GM12875 (cell line): ENCODE results near the gene ARID1B.
"Not testable (repeated sequence)": the region's sequence is repeated elsewhere in the genome, so short reads cannot be mapped to it uniquely, and the experiment has no call there.

ENCODE experiments used
- H3K4me3 ChIP-seq: one replicate; pipeline ENCODE4 v1.5.1; 2011; ENCODE audit warnings: low read depth, low read length, control low read depth
- TF ChIP-seq, protein P1 (sequence below): IDR thresholded peaks from 2 replicates; pipeline ENCODE4 v1.5.1; 2011; ENCODE audit warnings: low read depth, mild to moderate bottlenecking, control low read depth, inconsistent platforms, low read length, moderate library complexity, borderline replicate concordance; ENCODE audit not compliant: insufficient read depth

Gene ARID1B

DNA sequence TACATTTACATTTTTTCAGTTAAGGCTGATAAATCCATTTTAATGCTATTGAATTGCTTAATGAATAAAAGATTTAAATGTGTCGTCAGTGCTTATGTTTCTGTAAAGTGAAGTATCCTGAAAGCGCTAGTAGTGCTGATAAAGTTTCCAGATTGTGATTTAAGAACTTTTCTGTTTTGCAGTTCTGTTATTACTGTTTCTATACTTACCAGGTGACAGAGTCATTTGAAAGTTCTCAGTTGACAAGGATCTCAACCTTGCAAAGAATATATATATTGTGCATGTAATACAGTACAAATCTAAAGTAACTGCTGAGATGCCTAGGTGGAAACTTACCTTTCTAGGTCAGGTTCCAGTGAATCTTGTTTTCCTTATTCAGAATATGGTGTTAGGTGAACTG, 201.8 kb downstream of the ARID1B start:
- H3K4me3 ChIP-seq = no peak overlapping the region
- TF ChIP-seq, protein P1, sequence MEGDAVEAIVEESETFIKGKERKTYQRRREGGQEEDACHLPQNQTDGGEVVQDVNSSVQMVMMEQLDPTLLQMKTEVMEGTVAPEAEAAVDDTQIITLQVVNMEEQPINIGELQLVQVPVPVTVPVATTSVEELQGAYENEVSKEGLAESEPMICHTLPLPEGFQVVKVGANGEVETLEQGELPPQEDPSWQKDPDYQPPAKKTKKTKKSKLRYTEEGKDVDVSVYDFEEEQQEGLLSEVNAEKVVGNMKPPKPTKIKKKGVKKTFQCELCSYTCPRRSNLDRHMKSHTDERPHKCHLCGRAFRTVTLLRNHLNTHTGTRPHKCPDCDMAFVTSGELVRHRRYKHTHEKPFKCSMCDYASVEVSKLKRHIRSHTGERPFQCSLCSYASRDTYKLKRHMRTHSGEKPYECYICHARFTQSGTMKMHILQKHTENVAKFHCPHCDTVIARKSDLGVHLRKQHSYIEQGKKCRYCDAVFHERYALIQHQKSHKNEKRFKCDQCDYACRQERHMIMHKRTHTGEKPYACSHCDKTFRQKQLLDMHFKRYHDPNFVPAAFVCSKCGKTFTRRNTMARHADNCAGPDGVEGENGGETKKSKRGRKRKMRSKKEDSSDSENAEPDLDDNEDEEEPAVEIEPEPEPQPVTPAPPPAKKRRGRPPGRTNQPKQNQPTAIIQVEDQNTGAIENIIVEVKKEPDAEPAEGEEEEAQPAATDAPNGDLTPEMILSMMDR = no peak

GRCh38 chr6:156980515-156980914, 203.3 kb downstream of the ARID1B start:
- H3K4me3 ChIP-seq = no peak overlapping the region
- TF ChIP-seq, protein P1 = no peak

- TF ChIP-seq, protein P1 = no peak
- no peak overlapping the region for H3K4me3 ChIP-seq
Observed at GRCh38 chr6:156980948-156981347, 203.8 kb downstream of the ARID1B start.

GRCh38 chr6:156982168-156982567, 205.0 kb downstream of the ARID1B start:
- H3K4me3 ChIP-seq = no peak overlapping the region
- TF ChIP-seq, protein P1 = no peak

GRCh38 chr6:156982864-156983263, 205.7 kb downstream of the ARID1B start:
- not testable (repeated sequence) for H3K4me3 ChIP-seq

DNA sequence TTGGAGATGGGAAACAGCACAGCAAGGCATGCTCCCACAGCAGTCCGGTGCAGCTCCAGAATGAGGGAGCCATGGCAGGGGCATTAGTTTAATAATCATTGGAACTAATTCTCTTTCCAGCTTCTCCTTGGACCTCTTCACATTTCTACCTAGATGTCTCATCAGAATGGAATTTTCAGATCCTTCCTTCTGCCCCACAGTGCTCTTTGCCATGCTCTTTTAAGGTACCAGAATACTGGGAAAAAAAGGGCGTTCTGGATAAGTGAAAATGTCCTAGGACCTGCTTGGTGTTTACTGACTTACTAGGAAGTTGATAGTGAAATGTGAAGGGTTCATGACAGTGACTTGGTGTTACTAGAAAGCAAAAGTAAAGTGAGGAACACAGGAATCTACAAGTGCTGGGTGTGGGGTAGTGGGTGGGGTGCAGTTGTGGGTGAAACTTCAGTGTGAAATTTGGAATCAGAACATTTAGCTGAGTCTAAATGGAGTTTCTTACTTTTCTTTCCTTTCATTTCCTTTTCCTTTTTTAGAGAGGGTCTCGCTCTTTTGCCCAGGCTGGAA, 207.1 kb downstream of the ARID1B start:
- TF ChIP-seq, protein P1 = no peak
- H3K4me3 ChIP-seq = no peak overlapping the region

DNA sequence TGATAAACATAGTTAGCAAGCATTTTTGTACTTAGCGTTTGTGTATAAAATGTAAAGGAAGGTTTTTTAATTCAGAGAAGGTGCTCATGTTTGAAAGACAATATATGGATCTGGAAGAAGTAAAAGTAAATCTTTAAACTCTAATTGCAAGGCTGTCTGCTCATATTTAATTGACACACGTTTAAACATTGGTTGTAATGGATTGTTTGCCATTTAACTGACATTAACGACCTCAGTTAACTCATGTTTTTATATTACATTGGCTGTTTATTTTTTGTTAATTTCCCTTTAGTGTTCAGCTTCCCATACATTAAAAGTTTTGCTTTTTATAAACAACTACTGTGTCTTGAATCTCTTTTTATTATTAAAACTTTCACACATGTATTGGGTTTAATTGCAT, 208.1 kb downstream of the ARID1B start:
- TF ChIP-seq, protein P1 = no peak

More for the DNA sequence above, 208.1 kb downstream of the ARID1B start:
- H3K4me3 ChIP-seq = no peak overlapping the region
